ENCODE data around the gene PTPRM. TPM values are rescaled to one million over a fixed set of nuclear protein-coding genes. Genes with fewer than 3 reads are reported as not detected.

PTPRM gene
- total RNA-seq, 1 experiment from 2014 or later = 45.6 TPM

GRCh38 chr18:7812431-7813063 is 245.4 kb downstream of the PTPRM start:
- Histone ChIP-seq H3K4me3 (ENCODE audit: low read length) (no peak overlapping the region), H3K4me2 (ENCODE audit: low read length) (peak overlapping the region; percentile 30), H3K9ac (ENCODE audit: low read length) (no peak overlapping the region), H3K9me3 (ENCODE audit: low read length) (peaks cover 23% of the 10 kb centered on the region), H2AFZ (ENCODE audit: low read length) (no peak overlapping the region), H4K20me1 (ENCODE audit: low read length) (no peaks in the 10 kb centered on the region), H3K4me1 (ENCODE audit: insufficient read depth, low read length) (peaks cover 10% of the 10 kb centered on the region), H3K9me2 (replicated peaks; ENCODE audit: low read length) (no peaks in the 10 kb centered on the region), H3K27me3 (ENCODE audit: low read length) (no peaks in the 10 kb centered on the region), H3F3A (ENCODE audit: low read length, unreplicated experiment) (no peaks in the 10 kb centered on the region), H3K27ac (ENCODE audit: low read length) (0 out of 2 replicates have a peak overlapping the region, but pooled peaks have one; percentile 9), H3K36me3 (ENCODE audit: low read depth, low read length) (peaks cover 27% of the 10 kb centered on the region), H3K79me2 (ENCODE audit: low read length) (no peaks in the 10 kb centered on the region)
- intact Hi-C loops (cut with micrococcal nuclease) = no loop called here
- ChIA-PET CTCF (interaction anchor here (0.5 to 0.6 kb wide), 2 partner anchors 61 to 67 kb away, joined by 3 read pairs; no protein-coding TSS in a partner anchor), POLR2A (ENCODE audit: unreplicated experiment) (interaction anchor here (0.6 kb wide), 1 partner anchor 207 kb away, joined by 3 read pairs; no protein-coding TSS in a partner anchor)
- TF ChIP-seq EZH2 (IDR thresholded peaks at IDR 0.05; ENCODE audit: low read length, unreplicated experiment) (no peak), EZH2phosphoT487 (IDR thresholded peaks at IDR 0.05; ENCODE audit: borderline replicate concordance, low read length) (no peak), CTCF (conservative IDR thresholded peaks at IDR 0.05; ENCODE audit: low read depth, low read length) (no peak)
- BruUV-seq (replicated peaks) = no TSS peak
- ATAC-seq (peak; percentile 96), DNase-seq (peak; percentile 67)

- Histone ChIP-seq H3K79me2 (ENCODE audit: low read length) (no peaks in the 10 kb centered on the region), H2AFZ (ENCODE audit: low read length) (no peak overlapping the region), H3K4me3 (ENCODE audit: low read length) (no peak overlapping the region), H3K9me3 (ENCODE audit: low read length) (peaks cover 23% of the 10 kb centered on the region), H3K27ac (ENCODE audit: low read length) (no peak overlapping the region), H3K36me3 (ENCODE audit: low read depth, low read length) (peaks cover 27% of the 10 kb centered on the region), H3K4me2 (ENCODE audit: low read length) (no peak overlapping the region), H3K27me3 (ENCODE audit: low read length) (no peaks in the 10 kb centered on the region), H4K20me1 (ENCODE audit: low read length) (no peaks in the 10 kb centered on the region), H3K4me1 (ENCODE audit: insufficient read depth, low read length) (peaks cover 10% of the 10 kb centered on the region), H3K9ac (ENCODE audit: low read length) (no peak overlapping the region), H3K9me2 (replicated peaks; ENCODE audit: low read length) (no peaks in the 10 kb centered on the region), H3F3A (ENCODE audit: low read length, unreplicated experiment) (no peaks in the 10 kb centered on the region)
- POLR2A ChIA-PET (ENCODE audit: unreplicated experiment) = no interaction called here
- BruUV-seq (replicated peaks) = no TSS peak
- TF ChIP-seq EZH2 (IDR thresholded peaks at IDR 0.05; ENCODE audit: low read length, unreplicated experiment) = no peak
- TF ChIP-seq EZH2phosphoT487 (IDR thresholded peaks at IDR 0.05; ENCODE audit: borderline replicate concordance, low read length) = no peak
- no peak for TF ChIP-seq CTCF (conservative IDR thresholded peaks at IDR 0.05; ENCODE audit: low read depth, low read length)
- intact Hi-C loops (cut with micrococcal nuclease) = no loop called here
- no peak for ATAC-seq
- CTCF ChIA-PET = no interaction called here
- DNase-seq = no peak
These were observed 246.0 kb downstream of the PTPRM start for GRCh38 chr18:7813131-7813530.

- H3K4me3 ChIP-seq (ENCODE audit: low read length) = no peak overlapping the region; the same call in 1 of the 2 replicates
- H3K9me3 ChIP-seq (ENCODE audit: low read length) = peaks cover 23% of the 10 kb centered on the region
- no peak overlapping the region for H2AFZ ChIP-seq (ENCODE audit: low read length)
- POLR2A ChIA-PET (ENCODE audit: unreplicated experiment) = no interaction called here
- H3K4me1 ChIP-seq (ENCODE audit: insufficient read depth, low read length) = peaks cover 10% of the 10 kb centered on the region
- H3K4me2 ChIP-seq (ENCODE audit: low read length) = no peak overlapping the region
- TF ChIP-seq EZH2phosphoT487 (IDR thresholded peaks at IDR 0.05; ENCODE audit: borderline replicate concordance, low read length) = no peak
- TF ChIP-seq CTCF (conservative IDR thresholded peaks at IDR 0.05; ENCODE audit: low read depth, low read length) = no peak
- no peak for TF ChIP-seq EZH2 (IDR thresholded peaks at IDR 0.05; ENCODE audit: low read length, unreplicated experiment)
- no peaks in the 10 kb centered on the region for H3K79me2 ChIP-seq (ENCODE audit: low read length)
- H4K20me1 ChIP-seq (ENCODE audit: low read length) = no peaks in the 10 kb centered on the region
- intact Hi-C loops (cut with micrococcal nuclease) = no loop called here
- no peak overlapping the region for H3K9ac ChIP-seq (ENCODE audit: low read length)
- peaks cover 27% of the 10 kb centered on the region for H3K36me3 ChIP-seq (ENCODE audit: low read depth, low read length)
- H3K27me3 ChIP-seq (ENCODE audit: low read length) = no peaks in the 10 kb centered on the region
- ATAC-seq (no peak), DNase-seq (no peak)
- H3K27ac ChIP-seq (ENCODE audit: low read length) = no peak overlapping the region
- CTCF ChIA-PET = no interaction called here
- no peaks in the 10 kb centered on the region for H3F3A ChIP-seq (ENCODE audit: low read length, unreplicated experiment)
- H3K9me2 ChIP-seq (replicated peaks; ENCODE audit: low read length) = no peaks in the 10 kb centered on the region
- no TSS peak for BruUV-seq (replicated peaks)
These were observed 247.7 kb downstream of the PTPRM start for GRCh38 chr18:7814754-7815315.
